SJCRH30 (cell line): Measurements from ENCODE around the gene USP6. TPM values are rescaled to one million over a fixed set of nuclear protein-coding genes. Genes with fewer than 3 reads are reported as not detected.
A peak's percentile ranks its signal among the peaks of the same experiment; 100 is the strongest.
"Not testable (repeated sequence)": the region's sequence is repeated elsewhere in the genome, so short reads cannot be mapped to it uniquely, and the experiment has no call there.

Experiments
- DNase-seq, 2 experiments: peaks; one replicate each; pipeline ENCODE4 v3.0.0-alpha.2; 2015 to 2020
- H3K27ac ChIP-seq: fragments of 250-450 bp; sonication (Bioruptor Pico); 2 replicates; pipeline ENCODE4 v1.5.1; 2020; ENCODE audit warnings: mild to moderate bottlenecking, moderate library complexity
- H3K27me3 ChIP-seq: fragments of 250-450 bp; sonication (Bioruptor Pico); 2 replicates; pipeline ENCODE4 v1.5.1; 2020; ENCODE audit warnings: mild to moderate bottlenecking, moderate library complexity
- H3K36me3 ChIP-seq: fragments of 250-450 bp; sonication (Bioruptor Pico); 2 replicates; pipeline ENCODE4 v1.5.1; 2020; ENCODE audit warnings: mild to moderate bottlenecking, moderate library complexity
- H3K4me1 ChIP-seq: fragments of 250-450 bp; sonication (Bioruptor Pico); 2 replicates; pipeline ENCODE4 v1.5.1; 2020; ENCODE audit warnings: mild to moderate bottlenecking, moderate library complexity
- H3K4me3 ChIP-seq: fragments of 250-450 bp; sonication (Bioruptor Pico); 2 replicates; pipeline ENCODE4 v1.5.1; 2020; ENCODE audit warnings: mild to moderate bottlenecking, moderate library complexity
- H3K9me3 ChIP-seq: fragments of 250-450 bp; sonication (Bioruptor Pico); replicated peaks from 2 replicates; pipeline ENCODE4 v1.5.1; 2020; ENCODE audit warnings: mild to moderate bottlenecking, moderate library complexity
- total RNA-seq: library from RNA; depleted of rRNA; stranded (reverse); fragments of >200 nt; shearing (Covaris generic); gene quantifications from 2 replicates; pipeline ENCODE4 v1.2.3, GENCODE V29; 2014

The USP6 gene
- total RNA-seq, 1 experiment from 2014 or later = not detected

DNA sequence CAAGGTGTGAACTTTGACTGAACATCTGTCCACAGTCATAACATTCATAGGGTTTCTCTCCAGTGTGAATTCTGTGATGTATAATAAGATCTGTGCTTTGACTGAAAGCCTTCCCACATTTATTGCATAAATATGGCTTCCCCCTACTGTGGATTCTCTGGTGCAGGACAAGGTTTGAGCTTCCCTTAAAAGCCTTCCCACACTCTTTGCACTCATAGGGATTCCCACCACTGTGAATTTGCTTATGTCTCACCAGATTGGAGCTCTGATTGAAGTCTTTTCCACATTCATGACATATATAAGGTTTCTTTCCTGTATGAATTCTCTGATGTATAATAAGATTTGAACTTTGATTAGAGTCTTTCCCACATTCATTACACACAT is 67.6 kb downstream of the USP6 start:
- no peak overlapping the region for H3K27ac ChIP-seq
- H3K27me3 ChIP-seq = no peaks in the 10 kb centered on the region
- no peaks in the 10 kb centered on the region for H3K4me1 ChIP-seq
- H3K9me3 ChIP-seq = peaks cover 27% of the 10 kb centered on the region
- no peak overlapping the region for H3K4me3 ChIP-seq
- H3K36me3 ChIP-seq = peaks cover 15% of the 10 kb centered on the region
- DNase-seq = no peak

GRCh38 chr17:5184288-5184687 is 68.5 kb downstream of the USP6 start:
- peaks cover 15% of the 10 kb centered on the region for H3K36me3 ChIP-seq
- H3K4me3 ChIP-seq = no peak overlapping the region
- peaks cover 27% of the 10 kb centered on the region for H3K9me3 ChIP-seq
- no peak for DNase-seq
- no peak overlapping the region for H3K27ac ChIP-seq
- no peaks in the 10 kb centered on the region for H3K27me3 ChIP-seq
- no peaks in the 10 kb centered on the region for H3K4me1 ChIP-seq

- Histone ChIP-seq H3K27ac (peak within 1 kb of the TSS; percentile 80), H3K9me3 (no peaks in the 10 kb centered on the region), H3K4me1 (no peaks in the 10 kb centered on the region), H3K4me3 (peak within 1 kb of the TSS; percentile 95), H3K27me3 (no peaks in the 10 kb centered on the region), H3K36me3 (peaks cover 9% of the 10 kb centered on the region)
- peak; percentile 93 to 95 for DNase-seq
These were observed 75.9 kb downstream of the USP6 start, which contains the start of gene ZNF594 for GRCh38 chr17:5191541-5192417. Gene ZNF594, minus strand, starts transcription at chr17:5191868. Its CDS starts 7,612 bp downstream, at chr17:5184256.

DNA sequence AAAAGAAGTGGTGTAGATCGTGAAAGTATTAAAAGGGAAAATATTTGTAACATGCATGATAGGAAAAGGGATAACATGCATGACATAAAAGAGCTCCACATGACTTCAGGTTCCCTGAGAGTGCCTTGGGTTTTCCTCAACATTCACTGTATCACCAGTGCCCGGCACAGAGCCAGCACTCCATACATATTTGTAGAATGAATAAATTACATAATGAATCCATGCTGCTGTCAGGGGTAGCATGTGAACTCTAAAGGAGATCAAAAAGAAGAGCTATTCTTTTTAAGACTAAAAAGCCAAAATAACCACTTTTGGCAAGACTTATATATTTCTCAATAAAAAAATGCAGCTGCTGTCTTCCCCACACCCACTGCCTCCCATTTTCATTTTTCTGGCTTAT is 78.5 kb downstream of the USP6 start:
- Histone ChIP-seq H3K36me3 (peaks cover 8% of the 10 kb centered on the region), H3K9me3 (no peaks in the 10 kb centered on the region), H3K4me1 (no peaks in the 10 kb centered on the region), H3K27ac (no peak overlapping the region), H3K27me3 (no peaks in the 10 kb centered on the region), H3K4me3 (no peak overlapping the region)
- DNase-seq = no peak

DNA sequence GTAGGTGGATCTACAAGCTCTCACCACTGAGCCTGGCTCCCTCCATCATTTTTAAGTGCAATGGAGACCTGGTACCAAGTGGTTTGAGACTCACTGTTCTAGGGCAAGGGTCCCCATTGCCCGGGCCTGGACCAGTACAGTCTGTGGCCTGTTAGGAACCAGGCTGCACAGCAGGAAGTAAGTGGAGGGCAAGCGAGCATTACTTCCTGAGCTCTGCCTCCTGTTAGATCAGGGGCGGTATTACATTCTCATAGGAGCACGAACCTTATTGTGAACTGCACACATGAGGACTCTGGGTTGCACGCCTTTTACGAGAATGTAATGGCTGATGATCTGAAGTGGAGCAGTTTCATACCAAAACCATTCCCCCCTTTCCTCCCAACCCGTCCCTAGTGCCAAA is 82.6 kb downstream of the USP6 start:
- Histone ChIP-seq H3K4me1 (no peaks in the 10 kb centered on the region), H3K4me3 (no peak overlapping the region), H3K27ac (no peak overlapping the region), H3K9me3 (no peaks in the 10 kb centered on the region), H3K36me3 (no peaks in the 10 kb centered on the region), H3K27me3 (no peaks in the 10 kb centered on the region)
- no peak for DNase-seq

DNA sequence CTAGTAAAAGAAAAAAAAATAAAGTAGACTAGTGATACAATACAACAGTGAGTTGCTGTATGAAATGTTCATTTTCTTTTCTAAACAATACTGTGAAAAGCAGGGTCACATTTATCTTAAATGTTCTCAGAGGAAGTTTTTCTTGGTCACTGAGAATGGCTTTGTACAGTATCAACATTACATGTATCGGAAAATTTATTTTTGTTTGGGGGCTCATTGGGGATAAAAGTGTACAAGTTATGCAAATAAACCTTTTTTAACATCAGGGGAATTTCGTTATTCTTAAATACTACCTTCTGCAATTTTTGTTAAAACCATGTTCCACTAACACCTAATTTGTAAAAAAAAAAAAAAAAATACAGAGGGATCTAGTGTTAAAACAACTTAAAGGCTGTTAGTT is 84.5 kb downstream of the USP6 start:
- Histone ChIP-seq H3K27me3 (no peaks in the 10 kb centered on the region), H3K4me1 (no peaks in the 10 kb centered on the region), H3K27ac (no peak overlapping the region), H3K9me3 (no peaks in the 10 kb centered on the region), H3K4me3 (no peak overlapping the region), H3K36me3 (no peaks in the 10 kb centered on the region)
- DNase-seq = no peak

- DNase-seq = no peak
- Histone ChIP-seq H3K4me1 (no peaks in the 10 kb centered on the region), H3K4me3 (no peak overlapping the region), H3K36me3 (no peaks in the 10 kb centered on the region), H3K27ac (no peak overlapping the region), H3K27me3 (no peaks in the 10 kb centered on the region), H3K9me3 (no peaks in the 10 kb centered on the region)
These were observed 85.2 kb downstream of the USP6 start for GRCh38 chr17:5201011-5201410.

- Histone ChIP-seq H3K4me1 (no peaks in the 10 kb centered on the region), H3K27ac (no peak overlapping the region), H3K27me3 (no peaks in the 10 kb centered on the region), H3K9me3 (no peaks in the 10 kb centered on the region), H3K4me3 (no peak overlapping the region), H3K36me3 (no peaks in the 10 kb centered on the region)
- DNase-seq = no peak
These were observed 87.5 kb downstream of the USP6 start for GRCh38 chr17:5203178-5203907.

DNA sequence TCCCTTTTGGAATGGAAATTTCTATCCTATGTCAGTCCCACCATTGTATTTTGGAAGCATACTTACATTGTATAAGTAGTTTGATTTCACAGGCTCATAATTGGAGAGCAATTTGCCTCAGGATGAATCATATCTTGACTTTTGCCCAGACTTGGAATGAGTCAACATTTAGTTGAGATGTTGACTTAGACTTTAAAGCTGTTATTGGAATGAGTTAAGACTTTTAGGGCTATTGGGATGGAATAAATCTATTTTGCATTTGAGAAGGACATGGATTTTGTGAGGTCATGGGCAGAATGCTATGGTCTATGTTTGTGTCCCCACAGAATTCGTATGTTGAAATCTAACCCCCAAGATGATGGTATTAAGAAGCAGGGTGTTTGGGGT is 88.1 kb downstream of the USP6 start:
- no peaks in the 10 kb centered on the region for H3K36me3 ChIP-seq
- no peaks in the 10 kb centered on the region for H3K27me3 ChIP-seq
- H3K4me3 ChIP-seq = no peak overlapping the region
- H3K27ac ChIP-seq = no peak overlapping the region
- no peak for DNase-seq
- no peaks in the 10 kb centered on the region for H3K4me1 ChIP-seq
- H3K9me3 ChIP-seq = no peaks in the 10 kb centered on the region

- no peak overlapping the region for H3K4me3 ChIP-seq
- H3K36me3 ChIP-seq = no peaks in the 10 kb centered on the region
- no peaks in the 10 kb centered on the region for H3K9me3 ChIP-seq
- H3K4me1 ChIP-seq = no peaks in the 10 kb centered on the region
- no peaks in the 10 kb centered on the region for H3K27me3 ChIP-seq
- no peak overlapping the region for H3K27ac ChIP-seq
- no peak for DNase-seq
These were observed 93.6 kb downstream of the USP6 start for GRCh38 chr17:5209396-5209795.

GRCh38 chr17:5210091-5210490 is 94.3 kb downstream of the USP6 start:
- DNase-seq = no peak
- Histone ChIP-seq H3K36me3 (no peaks in the 10 kb centered on the region), H3K9me3 (no peaks in the 10 kb centered on the region), H3K27ac (no peak overlapping the region), H3K4me1 (no peaks in the 10 kb centered on the region), H3K4me3 (no peak overlapping the region), H3K27me3 (no peaks in the 10 kb centered on the region)

DNA sequence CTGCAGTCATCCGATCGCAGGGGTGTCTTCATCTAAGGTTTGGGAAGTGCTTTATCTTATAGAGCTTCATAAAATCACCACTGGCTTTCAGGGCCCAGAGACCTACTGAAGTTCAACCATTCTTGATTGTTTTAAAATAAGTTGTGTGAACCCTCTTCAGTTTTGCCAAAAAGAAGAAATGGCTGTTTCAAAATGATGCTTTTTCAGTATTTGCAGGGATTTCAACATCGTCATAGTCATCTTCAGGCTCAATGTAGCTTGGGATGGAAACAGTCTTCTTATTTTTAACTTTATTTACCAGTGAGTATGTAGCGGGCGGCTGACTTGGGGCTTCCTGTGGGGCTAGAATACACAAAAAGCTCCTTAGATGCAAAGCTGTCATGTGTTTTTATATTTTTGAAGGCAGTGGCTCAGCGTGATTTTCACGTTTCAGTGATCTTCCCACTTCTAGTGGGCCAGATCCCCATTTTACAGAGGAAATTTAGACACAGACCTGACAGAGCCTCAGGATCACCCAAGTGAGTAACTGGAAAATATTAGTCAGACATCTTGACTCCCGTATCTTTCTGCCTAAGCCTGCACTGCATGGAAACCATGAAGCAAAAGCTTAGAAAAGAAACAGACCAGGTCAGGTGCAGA is 94.9 kb downstream of the USP6 start:
- no peak overlapping the region for H3K4me3 ChIP-seq
- H3K9me3 ChIP-seq = no peaks in the 10 kb centered on the region
- H3K27me3 ChIP-seq = no peaks in the 10 kb centered on the region
- no peak for DNase-seq
- H3K27ac ChIP-seq = no peak overlapping the region
- H3K4me1 ChIP-seq = no peaks in the 10 kb centered on the region
- no peaks in the 10 kb centered on the region for H3K36me3 ChIP-seq

DNA sequence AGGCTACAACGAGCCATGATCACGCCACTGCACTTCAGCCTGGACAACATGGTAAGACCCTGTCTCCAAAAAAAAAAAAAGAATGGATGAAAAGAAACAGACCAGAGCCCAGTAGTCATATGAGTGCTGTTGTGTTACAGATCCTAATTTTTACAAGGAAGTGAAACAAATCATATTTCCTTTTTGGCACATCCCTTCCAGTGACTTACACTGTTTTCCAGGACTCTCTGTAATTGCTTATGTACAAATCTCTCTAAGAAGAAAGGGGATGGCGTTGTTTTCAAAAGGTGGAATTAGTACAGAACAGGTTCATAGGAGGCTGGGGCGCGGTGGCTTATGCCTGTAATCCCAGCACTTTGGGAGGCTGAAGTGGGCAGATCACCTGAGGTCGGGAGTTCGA is 95.6 kb downstream of the USP6 start:
- no peaks in the 10 kb centered on the region for H3K36me3 ChIP-seq
- no peaks in the 10 kb centered on the region for H3K4me1 ChIP-seq
- H3K9me3 ChIP-seq = no peaks in the 10 kb centered on the region
- no peak for DNase-seq
- no peak overlapping the region for H3K4me3 ChIP-seq
- H3K27me3 ChIP-seq = no peaks in the 10 kb centered on the region
- H3K27ac ChIP-seq = no peak overlapping the region

DNA sequence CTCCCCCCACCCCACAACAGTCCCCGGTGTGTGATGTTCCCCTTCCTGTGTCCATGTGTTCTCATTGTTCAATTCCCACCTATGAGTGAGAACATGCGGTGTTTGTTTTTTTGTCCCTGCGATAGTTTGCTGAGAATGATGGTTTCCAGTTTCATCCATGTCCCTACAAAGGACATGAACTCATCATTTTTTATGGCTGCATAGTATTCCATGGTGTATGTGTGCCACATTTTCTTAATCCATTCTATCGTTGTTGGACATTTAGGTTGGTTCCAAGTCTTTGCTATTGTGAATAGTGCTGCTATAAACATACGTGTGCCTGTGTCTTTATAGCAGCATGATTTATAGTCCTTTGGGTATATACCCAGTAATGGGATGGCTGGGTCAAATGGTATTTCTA is 101.7 kb downstream of the USP6 start:
- not testable (repeated sequence) for H3K27me3 ChIP-seq, H3K27ac ChIP-seq, H3K4me1 ChIP-seq, H3K4me3 ChIP-seq, H3K36me3 ChIP-seq, H3K9me3 ChIP-seq, DNase-seq

GRCh38 chr17:5219536-5219935 is 103.7 kb downstream of the USP6 start:
- no peaks in the 10 kb centered on the region for H3K9me3 ChIP-seq
- no peak overlapping the region for H3K27ac ChIP-seq
- H3K27me3 ChIP-seq = no peaks in the 10 kb centered on the region
- no peaks in the 10 kb centered on the region for H3K36me3 ChIP-seq
- H3K4me1 ChIP-seq = no peaks in the 10 kb centered on the region
- no peak overlapping the region for H3K4me3 ChIP-seq
- DNase-seq = no peak
